Esophagus muscularis mucosa (tissue), 4 donors: ENCODE data around the gene CSMD2. TPM values are rescaled to one million over a fixed set of nuclear protein-coding genes. Genes with fewer than 3 reads are reported as not detected.

Experiments used
- DNase-seq: peaks from one replicate; pipeline ENCODE4 v3.0.0-alpha.2; 2017; ENCODE audit errors: extremely low spot score
- H3K27ac ChIP-seq, 4 donors: fragments of 200-600 bp; sonication (generic); replicated peaks in 1 of 4; 1 replicate in 3 of 4; 2 replicates in 1 of 4; pipeline ENCODE4 v1.5.1; 2016 to 2019; ENCODE audit warnings: mild to moderate bottlenecking in 1 of 4
- H3K27me3 ChIP-seq, 4 donors: fragments of 200-600 bp; sonication (generic); one replicate each; pipeline versions ENCODE4 v1.5.1 to v1.6.0; 2016 to 2019
- H3K36me3 ChIP-seq, 4 donors: fragments of 200-600 bp; sonication (generic); one replicate each; pipeline ENCODE4 v1.5.1; 2016 to 2019
- H3K4me1 ChIP-seq, 4 donors: fragments of 200-600 bp; sonication (generic); one replicate each; pipeline ENCODE4 v1.5.1; 2016 to 2019
- H3K4me3 ChIP-seq, 4 donors: fragments of 200-600 bp; sonication (generic); 1 replicate in 2 of 4; 2 replicates in 2 of 4; pipeline ENCODE4 v1.5.1; 2016 to 2019; ENCODE audit warnings: mild to moderate bottlenecking in 4 of 4, moderate library complexity in 1 of 4
- H3K9me3 ChIP-seq, 4 donors: fragments of 200-600 bp; sonication (generic); 1 replicate in 3 of 4; 2 replicates in 1 of 4; pipeline ENCODE4 v1.5.1; 2016 to 2019
- CTCF ChIP-seq, 3 experiments: fragments of 200-600 bp in 2 of 3; fragments of 450-650 bp in 1 of 3; sonication (generic) in 2 of 3; IDR thresholded peaks; one replicate each; pipeline ENCODE4 v1.5.1; 2017 to 2019; ENCODE audit warnings: antibody characterized with exemption in 3 of 3, mild to moderate bottlenecking in 2 of 3, moderate library complexity in 1 of 3
- EP300 ChIP-seq: sonication (generic); formaldehyde crosslinking; IDR thresholded peaks from one replicate; pipeline ENCODE4 v1.6.1; 2017; ENCODE audit warnings: antibody characterized with exemption
- POLR2A ChIP-seq: fragments of 450-650 bp; IDR thresholded peaks from one replicate; pipeline ENCODE4 v1.6.1; 2017; ENCODE audit warnings: antibody characterized with exemption, moderate library complexity, mild to moderate bottlenecking, low read depth
- POLR2AphosphoS5 ChIP-seq, 2 donors: sonication (generic); formaldehyde crosslinking; IDR thresholded peaks; one replicate each; pipeline ENCODE4 v1.6.1; 2017; ENCODE audit warnings: antibody characterized with exemption in 2 of 2
- WGBS: methylation state at CpG from one replicate; pipeline ENCODE4 v1.1.5; 2018; 5-methylcytosine and 5-hydroxymethylcytosine counted together
- intact Hi-C: fragments of 100-400 bp; cut with DNase I; formaldehyde crosslinking; loops from one replicate; pipeline ENCODE4 v1.15.1; 2023
- total RNA-seq, 4 donors: library from RNA; depleted of rRNA; stranded (reverse); fragments of >200 nt; gene quantifications; one replicate each; pipeline versions ENCODE4 v1.1.0 to v1.2.1, GENCODE V29; 2016

The CSMD2 gene
- total RNA-seq, 4 donors from 2014 or later = 0.26 to 0.75 (median 0.37) TPM

GRCh38 chr1:33948291-33948690, 216.7 kb downstream of the CSMD2 start:
- no peak for TF ChIP-seq POLR2A
- intact Hi-C loops = no loop called here
- Histone ChIP-seq H3K4me1 (no peaks in the 10 kb centered on the region), H3K27ac (no peak overlapping the region), H3K4me3 (no peak overlapping the region), H3K9me3 (no peaks in the 10 kb centered on the region), H3K36me3 (no peaks in the 10 kb centered on the region), H3K27me3 (peaks cover 0 to 9% (median 0%) of the 10 kb centered on the region in 4 donors)
- no peak for DNase-seq
- WGBS = 87% methylated on average over 3 of the region's 3 CpGs

GRCh38 chr1:33946836-33947235, 218.2 kb downstream of the CSMD2 start:
- Histone ChIP-seq H3K9me3 (no peaks in the 10 kb centered on the region), H3K4me1 (no peaks in the 10 kb centered on the region), H3K4me3 (no peak overlapping the region), H3K36me3 (no peaks in the 10 kb centered on the region), H3K27ac (no peak overlapping the region), H3K27me3 (peaks cover 0 to 9% (median 0%) of the 10 kb centered on the region in 4 donors)
- WGBS = 100% methylated on average over 2 of the region's 2 CpGs
- no peak for TF ChIP-seq POLR2AphosphoS5 (IDR thresholded peaks at IDR 0.05)
- no peak for TF ChIP-seq POLR2A
- no peak for TF ChIP-seq EP300
- no peak for TF ChIP-seq CTCF (IDR thresholded peaks at IDR 0.05)
- no peak for DNase-seq
- intact Hi-C loops = no loop called here

- Histone ChIP-seq H3K9me3 (no peaks in the 10 kb centered on the region), H3K27ac (no peak overlapping the region), H3K36me3 (no peaks in the 10 kb centered on the region), H3K4me1 (no peaks in the 10 kb centered on the region), H3K27me3 (peaks cover 0 to 9% (median 0%) of the 10 kb centered on the region in 4 donors), H3K4me3 (no peak overlapping the region)
- intact Hi-C loops = no loop called here
- no peak for DNase-seq
- WGBS = 50% methylated on average over 1 of the region's 1 CpG
- TF ChIP-seq CTCF (IDR thresholded peaks at IDR 0.05) = no peak
- TF ChIP-seq POLR2AphosphoS5 (IDR thresholded peaks at IDR 0.05) = no peak
- TF ChIP-seq EP300 = no peak
- no peak for TF ChIP-seq POLR2A
Measured at GRCh38 chr1:33944846-33945245, 220.2 kb downstream of the CSMD2 start.

- no peak for DNase-seq
- no peak for TF ChIP-seq POLR2AphosphoS5 (IDR thresholded peaks at IDR 0.05)
- no peak for TF ChIP-seq CTCF (IDR thresholded peaks at IDR 0.05)
- no peak for TF ChIP-seq POLR2A
- no peak for TF ChIP-seq EP300
- no peaks in the 10 kb centered on the region for H3K36me3 ChIP-seq
- H3K4me3 ChIP-seq = no peak overlapping the region
- H3K4me1 ChIP-seq = no peaks in the 10 kb centered on the region
- H3K9me3 ChIP-seq = no peaks in the 10 kb centered on the region
- intact Hi-C loops = no loop called here
- 53% methylated on average over 3 of the region's 3 CpGs for WGBS
- no peak overlapping the region for H3K27ac ChIP-seq
- H3K27me3 ChIP-seq = peaks cover 0 to 9% (median 0%) of the 10 kb centered on the region in 4 donors
Measured at GRCh38 chr1:33943978-33944377, 221.1 kb downstream of the CSMD2 start.

- H3K36me3 ChIP-seq = no peaks in the 10 kb centered on the region
- H3K27me3 ChIP-seq = peaks cover 0 to 27% (median 0%) of the 10 kb centered on the region in 4 donors
- H3K4me1 ChIP-seq = no peaks in the 10 kb centered on the region
- no peaks in the 10 kb centered on the region for H3K9me3 ChIP-seq
- DNase-seq = no peak
- intact Hi-C loops = no loop called here
- TF ChIP-seq POLR2AphosphoS5 (IDR thresholded peaks at IDR 0.05) = no peak
- no peak for TF ChIP-seq CTCF (IDR thresholded peaks at IDR 0.05)
- TF ChIP-seq EP300 = no peak
- no peak for TF ChIP-seq POLR2A
- no peak overlapping the region for H3K4me3 ChIP-seq
- WGBS = 92% methylated on average over 3 of the region's 3 CpGs
- H3K27ac ChIP-seq = no peak overlapping the region
Measured at GRCh38 chr1:33932871-33933270, 232.2 kb downstream of the CSMD2 start.
